ENCODE results near the gene PCBD2. TPM values are rescaled to one million over a fixed set of nuclear protein-coding genes. Genes with fewer than 3 reads are reported as not detected.
"Not testable (repeated sequence)": the region's sequence is repeated elsewhere in the genome, so short reads cannot be mapped to it uniquely, and the experiment has no call there.

The PCBD2 gene
- total RNA-seq = 10 to 100 TPM; 22.1 to 22.2 TPM

DNA sequence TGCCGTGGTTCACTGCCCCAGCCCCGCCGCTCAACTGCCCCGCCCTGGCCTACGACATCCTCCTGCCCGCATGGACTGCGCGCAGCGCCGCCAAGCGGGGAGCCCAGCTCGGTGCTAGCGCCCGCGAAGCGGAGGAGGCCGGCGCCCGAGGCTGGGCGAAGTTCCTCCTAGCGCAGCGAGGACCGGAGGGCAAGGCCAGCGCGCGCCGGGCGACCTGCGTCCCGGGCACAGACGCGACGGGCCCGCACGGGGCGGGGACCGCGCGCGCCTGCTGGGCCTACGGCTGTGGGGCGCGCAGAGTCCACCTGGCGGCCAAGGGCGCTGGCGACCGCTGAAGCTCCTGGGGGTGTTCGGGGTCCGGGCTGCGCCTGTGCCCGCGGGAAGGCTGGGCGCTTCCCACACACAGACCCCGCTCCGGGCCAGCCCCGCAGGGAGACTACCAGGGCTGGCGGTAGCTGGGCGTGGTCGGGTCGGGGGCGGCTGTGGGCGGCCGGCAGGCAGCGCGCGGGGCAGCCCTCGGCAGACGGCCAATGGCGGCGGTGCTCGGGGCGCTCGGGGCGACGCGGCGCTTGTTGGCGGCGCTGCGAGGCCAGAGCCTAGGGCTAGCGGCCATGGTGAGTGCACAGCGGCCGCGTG lies at the start of gene PCBD2:
PCBD2 (plus strand) TSS at position 522 of the 636 bp plus-strand sequence; CDS start at position 531, 9 bp downstream.
- Mint-ChIP-seq H3K4me3 (peak within 1 kb of the TSS; percentile 97 to 99), H3K4me1 (ENCODE audit: low read depth) (peaks cover 24% of the 10 kb centered on the region), H3K27me3 (ENCODE audit: low read depth) (no peaks in the 10 kb centered on the region), H3K27ac (peak within 1 kb of the TSS; percentile 100), H3K9me3 (no peaks in the 10 kb centered on the region), H3K36me3 (ENCODE audit: insufficient read depth in 2 of 2) (peaks cover 2 to 3% of the 10 kb centered on the region in 2 donors)
- ATAC-seq (replicated peaks in 1 of 2) = peak; percentile 87 to 88
- peak; percentile 97 to 98 for DNase-seq

DNA sequence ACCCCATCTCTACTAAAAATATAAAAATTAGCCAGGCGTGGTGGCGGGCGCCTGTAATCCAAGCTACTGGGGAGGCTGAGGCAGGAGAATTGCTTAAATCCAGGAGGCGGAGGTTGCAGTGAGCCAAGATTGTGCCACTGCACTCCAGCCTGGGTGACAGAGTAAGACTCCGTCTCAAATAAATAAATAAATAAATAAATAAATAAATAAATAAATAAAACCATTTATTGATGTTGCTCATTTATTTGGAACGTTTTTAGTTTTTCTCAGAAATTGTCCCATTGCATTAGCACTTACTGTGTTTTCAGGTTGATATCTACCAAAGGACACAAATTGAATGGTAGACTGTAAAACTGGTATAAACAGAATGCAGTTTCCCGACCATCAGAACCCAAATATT lies 48.5 kb upstream of the PCBD2 start:
- H3K4me3 Mint-ChIP-seq; H3K9me3 Mint-ChIP-seq; H3K27me3 Mint-ChIP-seq (ENCODE audit: low read depth); ATAC-seq (replicated peaks in 1 of 2); DNase-seq; H3K27ac Mint-ChIP-seq: not testable (repeated sequence)
- Mint-ChIP-seq H3K4me1 (ENCODE audit: low read depth) (peaks cover 14% of the 10 kb centered on the region), H3K36me3 (ENCODE audit: insufficient read depth in 2 of 2) (peaks cover 7 to 17% of the 10 kb centered on the region in 2 donors)

- Mint-ChIP-seq H3K4me1 (ENCODE audit: low read depth) (peaks cover 9% of the 10 kb centered on the region), H3K9me3 (no peaks in the 10 kb centered on the region), H3K4me3 (no peak overlapping the region), H3K36me3 (ENCODE audit: insufficient read depth in 2 of 2) (peaks cover 7 to 15% of the 10 kb centered on the region in 2 donors), H3K27ac (peak overlapping the region; percentile 73), H3K27me3 (ENCODE audit: low read depth) (no peaks in the 10 kb centered on the region)
- ATAC-seq (replicated peaks in 1 of 2) = no peak
- no peak for DNase-seq
These were observed 47.5 kb upstream of the PCBD2 start for GRCh38 chr5:134857401-134857800.

DNA sequence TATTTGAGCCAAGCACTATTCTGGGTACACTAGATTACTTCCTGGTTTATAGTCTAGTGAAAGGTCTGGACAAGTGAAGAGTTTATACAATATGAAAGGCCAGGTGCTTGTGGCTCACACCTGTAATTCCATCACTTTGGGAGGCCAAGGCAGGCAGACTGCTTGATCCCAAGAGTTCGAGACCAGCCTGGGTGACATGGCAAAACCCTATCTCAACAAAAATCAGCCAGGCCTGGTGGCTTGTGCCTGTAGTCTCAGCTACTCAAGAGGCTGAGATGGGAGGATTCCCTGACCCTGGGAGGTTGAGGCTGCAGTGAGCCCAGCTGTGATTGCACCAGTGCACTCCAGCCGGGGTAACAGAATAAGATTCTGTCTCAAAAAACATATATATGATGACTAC lies 40.2 kb upstream of the PCBD2 start:
- Mint-ChIP-seq H3K9me3 (no peaks in the 10 kb centered on the region), H3K4me3 (no peak overlapping the region), H3K27ac (no peak overlapping the region), H3K36me3 (ENCODE audit: insufficient read depth in 2 of 2) (peaks cover 2 to 5% of the 10 kb centered on the region in 2 donors), H3K4me1 (ENCODE audit: low read depth) (no peaks in the 10 kb centered on the region), H3K27me3 (ENCODE audit: low read depth) (no peaks in the 10 kb centered on the region)
- ATAC-seq (replicated peaks in 1 of 2) (no peak), DNase-seq (no peak)

GRCh38 chr5:134873494-134873893 lies 31.4 kb upstream of the PCBD2 start:
- peaks cover 45% of the 10 kb centered on the region for H3K4me1 Mint-ChIP-seq (ENCODE audit: low read depth)
- no peaks in the 10 kb centered on the region for H3K27me3 Mint-ChIP-seq (ENCODE audit: low read depth)
- ATAC-seq (replicated peaks in 1 of 2) (no peak), DNase-seq (peak; percentile 21 to 46)
- peak overlapping the region; percentile 48 for H3K27ac Mint-ChIP-seq
- H3K4me3 Mint-ChIP-seq = peak overlapping the region; percentile 98
- peaks cover 5 to 11% of the 10 kb centered on the region in 2 donors for H3K36me3 Mint-ChIP-seq (ENCODE audit: insufficient read depth in 2 of 2)
- peaks cover 0 to 3% of the 10 kb centered on the region in 2 donors for H3K9me3 Mint-ChIP-seq

- DNase-seq (peak; percentile 86 to 89), ATAC-seq (replicated peaks in 1 of 2) (peak; percentile 87)
- Mint-ChIP-seq H3K27ac (peak within 1 kb of the TSS; percentile 96), H3K4me3 (peak within 1 kb of the TSS; percentile 98), H3K4me1 (ENCODE audit: low read depth) (peaks cover 52% of the 10 kb centered on the region), H3K36me3 (ENCODE audit: insufficient read depth in 2 of 2) (peaks cover 5 to 11% of the 10 kb centered on the region in 2 donors), H3K27me3 (ENCODE audit: low read depth) (no peaks in the 10 kb centered on the region), H3K9me3 (peaks cover 0 to 3% of the 10 kb centered on the region in 2 donors)
These were observed 30.7 kb upstream of the PCBD2 start, which contains the start of gene TXNDC15 for GRCh38 chr5:134873987-134874830. TXNDC15 (plus strand) TSS chr5:134874371; CDS start chr5:134874428, 57 bp downstream.

- Mint-ChIP-seq H3K4me1 (ENCODE audit: low read depth) (peaks cover 60% of the 10 kb centered on the region), H3K27me3 (ENCODE audit: low read depth) (no peaks in the 10 kb centered on the region), H3K27ac (peak overlapping the region; percentile 96), H3K36me3 (ENCODE audit: insufficient read depth in 2 of 2) (peaks cover 5 to 11% of the 10 kb centered on the region in 2 donors), H3K9me3 (peaks cover 0 to 3% of the 10 kb centered on the region in 2 donors), H3K4me3 (peak overlapping the region; percentile 98)
- DNase-seq (peak; percentile 50 to 57), ATAC-seq (replicated peaks in 1 of 2) (peak; percentile 50 to 67)
These were observed 29.9 kb upstream of the PCBD2 start for GRCh38 chr5:134874831-134875655.

DNA sequence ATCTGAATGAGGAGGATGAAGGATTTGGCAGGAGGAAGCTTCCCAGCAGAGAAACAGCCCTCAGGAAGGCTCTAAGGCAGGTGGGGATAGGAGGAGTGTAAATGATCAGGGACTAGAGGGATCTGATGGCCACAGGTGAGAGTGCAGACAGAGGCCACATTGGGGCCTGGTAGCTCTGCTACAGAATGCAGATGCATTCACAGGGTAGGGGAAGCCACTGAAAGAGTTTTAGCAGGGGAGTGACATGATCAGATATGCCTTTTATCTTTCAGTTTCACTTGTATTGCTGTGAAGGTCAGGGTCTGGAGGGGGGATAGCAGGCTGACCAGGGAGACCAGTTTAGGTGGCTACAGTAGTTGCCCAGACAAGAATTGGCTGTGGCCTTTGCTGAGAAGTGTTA lies 27.8 kb upstream of the PCBD2 start:
- H3K4me3 Mint-ChIP-seq = peak overlapping the region; percentile 98
- peaks cover 0 to 3% of the 10 kb centered on the region in 2 donors for H3K9me3 Mint-ChIP-seq
- DNase-seq (no peak), ATAC-seq (replicated peaks in 1 of 2) (no peak)
- H3K4me1 Mint-ChIP-seq (ENCODE audit: low read depth) = peaks cover 63% of the 10 kb centered on the region
- H3K36me3 Mint-ChIP-seq (ENCODE audit: insufficient read depth in 2 of 2) = peaks cover 5 to 11% of the 10 kb centered on the region in 2 donors
- peak overlapping the region; percentile 61 for H3K27ac Mint-ChIP-seq
- no peaks in the 10 kb centered on the region for H3K27me3 Mint-ChIP-seq (ENCODE audit: low read depth)

- Mint-ChIP-seq H3K9me3 (peaks cover 0 to 1% of the 10 kb centered on the region in 2 donors), H3K36me3 (ENCODE audit: insufficient read depth in 2 of 2) (peaks cover 5 to 11% of the 10 kb centered on the region in 2 donors), H3K4me3 (no peak overlapping the region), H3K4me1 (ENCODE audit: low read depth) (peaks cover 56% of the 10 kb centered on the region), H3K27me3 (ENCODE audit: low read depth) (no peaks in the 10 kb centered on the region), H3K27ac (no peak overlapping the region)
- DNase-seq (no peak), ATAC-seq (replicated peaks in 1 of 2) (no peak)
These were observed 26.5 kb upstream of the PCBD2 start for GRCh38 chr5:134878403-134878802.

- no peaks in the 10 kb centered on the region for H3K9me3 Mint-ChIP-seq
These were observed 25.5 kb upstream of the PCBD2 start for GRCh38 chr5:134879456-134879855.

GRCh38 chr5:134880937-134881336 lies 24.0 kb upstream of the PCBD2 start:
- peaks cover 41% of the 10 kb centered on the region for H3K4me1 Mint-ChIP-seq (ENCODE audit: low read depth)
- H3K27ac Mint-ChIP-seq; H3K36me3 Mint-ChIP-seq (ENCODE audit: insufficient read depth in 2 of 2); H3K27me3 Mint-ChIP-seq (ENCODE audit: low read depth); H3K4me3 Mint-ChIP-seq; H3K9me3 Mint-ChIP-seq; ATAC-seq (replicated peaks in 1 of 2); DNase-seq: not testable (repeated sequence)

More at GRCh38 chr5:134879456-134879855, 25.5 kb upstream of the PCBD2 start:
- ATAC-seq (replicated peaks in 1 of 2) = no peak
- peaks cover 52% of the 10 kb centered on the region for H3K4me1 Mint-ChIP-seq (ENCODE audit: low read depth)
- peaks cover 5 to 11% of the 10 kb centered on the region in 2 donors for H3K36me3 Mint-ChIP-seq (ENCODE audit: insufficient read depth in 2 of 2)
- DNase-seq = no peak
- H3K4me3 Mint-ChIP-seq = no peak overlapping the region
- peak overlapping the region; percentile 26 for H3K27ac Mint-ChIP-seq
- no peaks in the 10 kb centered on the region for H3K27me3 Mint-ChIP-seq (ENCODE audit: low read depth)

GRCh38 chr5:134881711-134882110 lies 23.2 kb upstream of the PCBD2 start:
- H3K27me3 Mint-ChIP-seq (ENCODE audit: low read depth); H3K4me3 Mint-ChIP-seq; H3K27ac Mint-ChIP-seq; H3K36me3 Mint-ChIP-seq (ENCODE audit: insufficient read depth in 2 of 2); ATAC-seq (replicated peaks in 1 of 2); H3K9me3 Mint-ChIP-seq; DNase-seq: not testable (repeated sequence)
- H3K4me1 Mint-ChIP-seq (ENCODE audit: low read depth) = peaks cover 33% of the 10 kb centered on the region
